ENCODE results near the gene ASTN1.

The ASTN1 gene

DNA sequence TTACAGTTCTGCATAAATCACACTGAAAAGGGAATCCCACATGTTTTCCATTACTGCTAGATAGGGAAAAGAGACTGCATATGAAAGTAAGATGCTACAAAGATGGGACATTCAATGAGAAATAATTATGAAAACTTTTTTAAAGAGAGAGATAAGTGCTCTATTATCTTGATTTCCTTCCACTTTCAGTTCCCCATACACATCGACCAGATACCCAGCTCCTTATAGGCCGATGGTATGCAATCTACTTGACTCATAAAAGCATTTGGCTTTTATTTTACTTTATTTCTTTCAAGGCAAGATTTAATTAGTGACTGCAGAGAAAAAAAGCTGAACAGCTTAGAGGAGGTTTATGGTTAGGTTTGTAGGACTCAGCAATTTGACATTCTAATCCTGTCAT, 19.3 kb upstream of the ASTN1 start:
- WGBS, 2 experiments (ENCODE audit: insufficient coverage in 2 of 2), result no CpG with 5 or more reads among the region's 2 CpGs
- Histone ChIP-seq H3K4me3 (ENCODE audit: extremely low read depth, insufficient read depth, low read length, poor library complexity, severe bottlenecking) (no peak overlapping the region), H3K27ac (ENCODE audit: low read depth, low read length, severe bottlenecking) (no peak overlapping the region), H3K36me3 (ENCODE audit: control insufficient read depth, insufficient read depth, low read length) (no peaks in the 10 kb centered on the region), H3K4me1 (ENCODE audit: control insufficient read depth, insufficient read depth, low read length, poor library complexity, severe bottlenecking) (no peaks in the 10 kb centered on the region), H3K9me3 (ENCODE audit: control insufficient read depth, low read length) (no peaks in the 10 kb centered on the region)

DNA sequence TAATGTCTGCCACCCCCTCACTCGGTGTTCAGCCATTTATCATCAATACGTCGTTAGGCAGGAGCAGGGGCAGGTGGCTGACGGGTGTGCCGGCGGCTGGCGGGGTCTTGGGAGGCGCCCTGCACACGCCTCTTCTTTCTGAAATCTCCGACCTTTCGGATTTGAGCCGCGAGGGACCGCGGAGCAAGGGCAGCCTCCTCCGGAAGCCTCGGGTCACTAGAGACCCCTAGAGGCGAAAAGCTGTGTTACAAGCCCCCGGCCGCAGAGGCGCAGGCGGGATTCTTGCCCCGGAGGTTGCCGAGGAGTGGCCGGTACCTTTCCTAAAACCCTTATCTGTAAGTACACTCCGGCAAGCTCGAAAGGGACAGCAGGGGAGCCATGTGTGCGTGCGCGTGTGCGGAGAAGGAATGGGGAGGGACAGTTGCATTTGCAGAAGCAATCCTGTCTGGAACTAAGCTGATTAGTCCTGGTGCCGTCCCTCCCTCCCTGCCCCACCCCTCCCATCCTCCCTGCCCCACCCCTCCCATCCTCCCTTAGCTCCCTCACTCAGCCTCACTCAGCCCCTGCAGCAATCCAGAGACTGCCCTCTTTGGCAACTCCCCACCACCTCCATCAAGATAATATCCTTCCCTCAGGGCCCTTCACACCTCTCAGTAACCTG, 17.2 kb upstream of the ASTN1 start:
- no peaks in the 10 kb centered on the region for H3K4me1 ChIP-seq (ENCODE audit: control insufficient read depth, insufficient read depth, low read length, poor library complexity, severe bottlenecking)
- H3K36me3 ChIP-seq (ENCODE audit: control insufficient read depth, insufficient read depth, low read length), result no peaks in the 10 kb centered on the region
- no peak overlapping the region for H3K27ac ChIP-seq (ENCODE audit: low read depth, low read length, severe bottlenecking)
- 0% methylated on average over 24 to 25 of the region's 32 CpGs for WGBS, 2 experiments (ENCODE audit: insufficient coverage in 2 of 2)
- H3K9me3 ChIP-seq (ENCODE audit: control insufficient read depth, low read length), result no peaks in the 10 kb centered on the region
- H3K4me3 ChIP-seq (ENCODE audit: extremely low read depth, insufficient read depth, low read length, poor library complexity, severe bottlenecking), result peak overlapping the region; percentile 16

DNA sequence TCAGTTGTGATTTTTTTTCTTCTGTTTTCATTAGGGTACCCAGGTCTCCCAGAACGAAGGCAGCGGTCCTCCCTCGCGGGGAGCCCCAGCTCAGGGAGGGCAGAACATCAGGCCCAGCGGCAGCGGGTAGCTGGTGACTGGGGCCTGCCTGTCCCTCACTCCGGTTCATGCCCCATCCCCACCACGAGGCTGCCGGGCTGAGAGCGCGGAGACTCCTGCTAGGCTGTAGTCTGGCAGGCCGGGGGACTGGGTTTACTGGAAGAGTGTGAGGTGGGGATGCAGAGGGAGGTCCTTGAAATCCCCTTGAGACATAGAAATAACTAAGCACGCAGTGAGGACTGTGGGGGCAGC, 16.7 kb upstream of the ASTN1 start:
- H3K4me1 ChIP-seq (ENCODE audit: control insufficient read depth, insufficient read depth, low read length, poor library complexity, severe bottlenecking), result no peaks in the 10 kb centered on the region
- H3K9me3 ChIP-seq (ENCODE audit: control insufficient read depth, low read length), result no peaks in the 10 kb centered on the region
- no peaks in the 10 kb centered on the region for H3K36me3 ChIP-seq (ENCODE audit: control insufficient read depth, insufficient read depth, low read length)
- H3K27ac ChIP-seq (ENCODE audit: low read depth, low read length, severe bottlenecking), result no peak overlapping the region
- WGBS, 2 experiments (ENCODE audit: insufficient coverage in 2 of 2), result 5 to 7% methylated on average over 3 to 4 of the region's 13 CpGs
- peak overlapping the region; percentile 16 for H3K4me3 ChIP-seq (ENCODE audit: extremely low read depth, insufficient read depth, low read length, poor library complexity, severe bottlenecking)

DNA sequence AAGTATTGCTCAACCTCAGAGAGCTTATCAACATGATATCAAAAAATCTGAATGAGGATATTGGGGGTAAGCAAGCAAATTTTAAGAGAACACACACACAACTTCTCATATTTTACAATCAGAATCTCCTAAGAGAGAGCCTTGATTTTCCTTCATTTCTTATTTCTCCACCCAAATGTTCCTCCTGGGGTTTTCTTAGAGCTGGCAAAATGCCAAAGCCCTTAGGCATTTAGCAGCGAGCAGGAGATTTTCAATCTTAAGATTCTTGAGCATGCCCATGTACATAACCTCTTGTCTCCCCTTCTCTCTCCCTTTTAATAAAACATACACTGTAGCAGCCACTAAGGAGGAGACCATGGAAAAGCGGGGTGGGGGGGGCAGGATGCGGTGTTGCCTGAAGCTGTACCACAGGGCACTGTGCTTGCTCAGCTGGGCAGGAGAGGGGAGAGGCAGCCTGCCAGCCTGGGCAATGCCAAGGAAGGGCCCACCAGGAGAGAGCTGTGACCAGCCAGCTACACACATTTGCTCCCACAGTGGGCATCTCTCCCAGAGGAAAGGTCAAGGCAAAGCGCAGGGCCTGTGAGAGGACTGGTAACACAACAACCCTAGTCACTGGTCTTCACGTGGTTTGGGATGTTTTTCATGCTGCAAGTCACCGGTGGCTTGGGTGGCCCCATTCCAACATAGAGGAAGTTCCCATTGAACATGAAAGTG, 10.6 kb upstream of the ASTN1 start:
- Histone ChIP-seq H3K4me1 (ENCODE audit: control insufficient read depth, insufficient read depth, low read length, poor library complexity, severe bottlenecking) (no peaks in the 10 kb centered on the region), H3K36me3 (ENCODE audit: control insufficient read depth, insufficient read depth, low read length) (no peaks in the 10 kb centered on the region), H3K9me3 (ENCODE audit: control insufficient read depth, low read length) (no peaks in the 10 kb centered on the region), H3K27ac (ENCODE audit: low read depth, low read length, severe bottlenecking) (no peak overlapping the region), H3K4me3 (ENCODE audit: extremely low read depth, insufficient read depth, low read length, poor library complexity, severe bottlenecking) (no peak overlapping the region)
- 75 to 86% methylated on average over 4 of the region's 6 CpGs for WGBS, 2 experiments (ENCODE audit: insufficient coverage in 2 of 2)

DNA sequence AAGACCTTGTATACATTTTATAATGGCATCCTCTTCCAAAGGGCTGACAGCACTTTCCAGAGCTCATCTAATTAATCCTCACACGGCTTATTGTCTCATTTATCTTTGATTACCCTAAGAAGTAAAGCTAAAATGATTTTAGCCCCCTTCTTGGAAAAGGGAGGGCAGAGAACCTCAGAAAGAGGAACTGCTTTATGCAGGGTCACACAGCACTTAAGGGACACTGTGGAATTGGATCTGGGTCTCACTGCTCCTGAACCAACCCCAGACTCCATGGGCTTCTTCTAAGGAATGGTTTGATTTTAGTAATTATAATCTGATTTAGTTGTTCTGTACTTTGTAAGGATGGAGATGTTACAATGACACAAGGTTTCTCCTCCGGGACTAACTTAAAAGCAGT, 9.5 kb upstream of the ASTN1 start:
- no peak overlapping the region for H3K27ac ChIP-seq (ENCODE audit: low read depth, low read length, severe bottlenecking)
- WGBS, 2 experiments (ENCODE audit: insufficient coverage in 2 of 2), result 86 to 100% methylated on average over 1 of the region's 2 CpGs
- no peak overlapping the region for H3K4me3 ChIP-seq (ENCODE audit: extremely low read depth, insufficient read depth, low read length, poor library complexity, severe bottlenecking)
- no peaks in the 10 kb centered on the region for H3K4me1 ChIP-seq (ENCODE audit: control insufficient read depth, insufficient read depth, low read length, poor library complexity, severe bottlenecking)
- no peaks in the 10 kb centered on the region for H3K9me3 ChIP-seq (ENCODE audit: control insufficient read depth, low read length)
- H3K36me3 ChIP-seq (ENCODE audit: control insufficient read depth, insufficient read depth, low read length), result no peaks in the 10 kb centered on the region

DNA sequence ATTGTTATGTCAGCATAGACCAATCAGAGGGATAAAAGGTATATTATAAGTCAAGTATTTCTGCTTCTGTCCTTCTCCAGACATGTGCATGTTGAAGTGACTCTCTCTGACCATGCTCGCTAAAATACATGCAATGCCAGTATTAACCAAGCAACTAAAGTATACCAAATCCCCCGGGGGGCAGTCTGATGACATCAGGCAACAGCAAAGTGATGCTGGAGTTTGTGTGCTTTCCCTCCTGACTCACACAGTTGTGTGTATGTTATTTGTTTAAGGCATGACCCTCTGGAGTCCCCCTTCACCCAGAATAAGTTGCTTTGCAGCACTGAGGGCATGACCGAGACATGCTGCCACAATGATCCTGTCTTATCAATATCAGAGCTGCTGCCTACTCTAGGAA, 8.4 kb upstream of the ASTN1 start:
- no peaks in the 10 kb centered on the region for H3K4me1 ChIP-seq (ENCODE audit: control insufficient read depth, insufficient read depth, low read length, poor library complexity, severe bottlenecking)
- no peaks in the 10 kb centered on the region for H3K36me3 ChIP-seq (ENCODE audit: control insufficient read depth, insufficient read depth, low read length)
- 100% methylated on average over 1 of the region's 3 CpGs for WGBS, 2 experiments (ENCODE audit: insufficient coverage in 2 of 2)
- no peak overlapping the region for H3K27ac ChIP-seq (ENCODE audit: low read depth, low read length, severe bottlenecking)
- no peak overlapping the region for H3K4me3 ChIP-seq (ENCODE audit: extremely low read depth, insufficient read depth, low read length, poor library complexity, severe bottlenecking)
- no peaks in the 10 kb centered on the region for H3K9me3 ChIP-seq (ENCODE audit: control insufficient read depth, low read length)

DNA sequence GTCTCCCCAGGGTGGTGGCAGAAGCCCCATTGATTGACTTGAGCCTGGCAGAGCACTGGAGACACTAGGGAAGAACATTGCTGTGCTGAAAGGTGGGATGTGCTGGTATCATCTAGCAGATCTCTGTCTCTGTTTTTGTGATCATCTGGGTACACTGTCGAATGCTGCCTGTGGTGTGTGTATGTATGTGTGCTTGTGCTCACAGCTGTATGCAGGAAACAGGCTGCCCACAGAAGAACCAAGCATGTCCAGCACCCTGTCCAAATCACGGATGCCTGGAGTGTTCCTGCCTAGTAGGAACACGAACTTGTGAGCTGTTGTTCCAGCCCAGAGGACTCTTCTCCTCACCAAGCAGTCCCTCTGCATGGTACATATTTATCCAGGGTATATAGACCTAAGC, 7.8 kb upstream of the ASTN1 start:
- 38 to 89% methylated on average over 1 to 2 of the region's 3 CpGs for WGBS, 2 experiments (ENCODE audit: insufficient coverage in 2 of 2)
- no peak overlapping the region for H3K4me3 ChIP-seq (ENCODE audit: extremely low read depth, insufficient read depth, low read length, poor library complexity, severe bottlenecking)
- H3K9me3 ChIP-seq (ENCODE audit: control insufficient read depth, low read length), result no peaks in the 10 kb centered on the region
- H3K27ac ChIP-seq (ENCODE audit: low read depth, low read length, severe bottlenecking), result no peak overlapping the region
- no peaks in the 10 kb centered on the region for H3K36me3 ChIP-seq (ENCODE audit: control insufficient read depth, insufficient read depth, low read length)
- no peaks in the 10 kb centered on the region for H3K4me1 ChIP-seq (ENCODE audit: control insufficient read depth, insufficient read depth, low read length, poor library complexity, severe bottlenecking)

DNA sequence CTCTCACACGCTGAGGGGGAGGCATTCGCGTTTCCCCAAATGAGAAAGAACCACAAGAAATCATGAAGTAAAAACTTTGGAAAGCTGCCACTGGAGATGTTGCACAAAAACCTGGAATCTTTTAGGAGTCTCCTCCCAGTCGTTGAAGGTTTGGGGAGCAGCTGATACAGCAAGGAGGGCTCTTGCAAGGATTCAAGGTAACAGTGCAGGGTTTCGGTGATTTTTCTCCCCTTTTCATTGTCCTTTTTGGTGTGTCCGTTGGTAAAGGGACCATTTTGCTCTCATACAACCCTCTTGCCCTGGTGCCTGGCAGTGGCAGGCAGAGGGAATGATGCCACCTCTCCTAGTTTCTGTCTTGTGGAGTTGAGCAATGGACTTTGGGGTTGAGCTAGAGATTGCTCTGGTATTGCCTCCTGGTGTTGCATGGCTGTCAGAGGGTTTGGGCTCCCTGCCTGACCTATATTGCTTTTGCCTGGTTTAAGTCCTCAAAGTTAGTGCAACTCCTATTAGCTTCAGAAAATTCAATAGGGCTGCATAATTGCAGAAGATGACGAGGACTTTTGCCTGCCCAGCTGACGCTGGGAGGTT, 7.1 kb upstream of the ASTN1 start:
- H3K4me3 ChIP-seq (ENCODE audit: extremely low read depth, insufficient read depth, low read length, poor library complexity, severe bottlenecking), result no peak overlapping the region
- H3K9me3 ChIP-seq (ENCODE audit: control insufficient read depth, low read length), result no peaks in the 10 kb centered on the region
- 17 to 27% methylated on average over 5 to 7 of the region's 8 CpGs for WGBS, 2 experiments (ENCODE audit: insufficient coverage in 2 of 2)

DNA sequence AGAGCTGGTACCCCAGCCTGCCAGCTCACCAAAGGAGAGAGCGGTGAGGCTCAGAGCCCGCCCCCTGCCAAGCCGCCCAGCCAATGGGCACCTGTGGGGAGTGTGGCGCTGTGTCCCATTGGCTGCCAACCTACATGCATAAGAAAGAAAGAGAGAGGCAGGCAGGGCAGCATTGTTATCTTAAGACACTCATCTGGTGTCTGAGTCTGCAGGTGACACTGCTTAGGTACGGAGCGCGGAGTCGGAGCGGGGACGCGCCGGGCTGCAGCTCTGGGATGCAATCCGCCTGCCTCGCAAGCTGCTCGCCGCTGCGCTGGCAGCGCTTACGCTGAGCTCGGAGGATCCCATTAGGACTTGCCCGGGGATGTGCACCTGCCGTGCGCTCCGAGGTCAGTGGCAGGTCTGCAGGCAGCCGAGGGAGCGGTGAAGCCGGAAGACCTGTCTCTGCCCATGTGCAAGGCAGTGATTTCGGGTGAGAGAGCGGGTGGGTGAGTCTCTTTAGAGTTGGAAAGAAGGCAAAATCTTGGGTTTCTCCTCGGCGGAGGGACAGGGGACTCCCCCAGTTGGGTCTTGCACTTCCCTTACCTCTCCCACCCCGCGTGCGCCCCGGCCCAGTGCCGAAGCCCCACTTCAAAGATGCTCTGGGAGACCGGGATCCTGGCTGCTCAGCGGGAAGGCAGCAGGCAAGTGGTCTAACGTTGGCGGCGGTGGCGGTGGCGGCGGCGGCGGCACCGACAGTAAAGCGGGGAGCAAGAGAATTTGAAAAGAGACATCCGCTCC, 6.4 kb upstream of the ASTN1 start, which contains the start of gene BRINP2:
TSS of gene BRINP2 (plus strand) at position 203 of the 780 bp plus-strand sequence. CDS start 58,919 bp downstream, outside the sequence.
- Histone ChIP-seq H3K27ac (ENCODE audit: low read depth, low read length, severe bottlenecking) (no peak within 1 kb of the TSS), H3K36me3 (ENCODE audit: control insufficient read depth, insufficient read depth, low read length) (no peaks in the 10 kb centered on the region), H3K9me3 (ENCODE audit: control insufficient read depth, low read length) (no peaks in the 10 kb centered on the region), H3K4me3 (ENCODE audit: extremely low read depth, insufficient read depth, low read length, poor library complexity, severe bottlenecking) (peak within 1 kb of the TSS; percentile 18), H3K4me1 (ENCODE audit: control insufficient read depth, insufficient read depth, low read length, poor library complexity, severe bottlenecking) (no peaks in the 10 kb centered on the region)
- WGBS, 2 experiments (ENCODE audit: insufficient coverage in 2 of 2), result 1 to 2% methylated on average over 41 to 45 of the region's 49 CpGs

More for the DNA sequence above, 7.1 kb upstream of the ASTN1 start:
- Histone ChIP-seq H3K4me1 (ENCODE audit: control insufficient read depth, insufficient read depth, low read length, poor library complexity, severe bottlenecking) (no peaks in the 10 kb centered on the region), H3K36me3 (ENCODE audit: control insufficient read depth, insufficient read depth, low read length) (no peaks in the 10 kb centered on the region), H3K27ac (ENCODE audit: low read depth, low read length, severe bottlenecking) (no peak overlapping the region)

DNA sequence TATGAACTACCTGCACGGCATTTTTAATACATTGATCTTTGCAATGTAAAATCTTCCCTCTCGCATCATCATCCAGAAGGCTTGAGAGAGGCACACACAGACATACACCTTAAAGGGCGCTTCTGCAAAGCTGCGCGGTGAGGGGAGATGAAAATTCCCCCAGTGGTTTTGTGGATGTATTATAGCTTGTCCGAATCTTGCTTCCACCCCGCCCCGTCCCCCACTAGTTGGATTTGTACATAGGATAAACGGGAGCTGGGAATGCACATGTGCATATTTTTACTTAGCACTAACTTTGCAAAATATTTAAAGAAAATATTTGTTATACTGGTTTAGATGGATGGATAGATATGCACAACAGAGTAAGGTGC, 542 bp upstream of the ASTN1 start:
- no peaks in the 10 kb centered on the region for H3K9me3 ChIP-seq (ENCODE audit: control insufficient read depth, low read length)
- WGBS, 2 experiments (ENCODE audit: insufficient coverage in 2 of 2), result 0% methylated on average over 1 of the region's 9 CpGs; no CpG with 5 or more reads in 1 of the 2 experiments
- peak overlapping the region; percentile 31 for H3K4me3 ChIP-seq (ENCODE audit: extremely low read depth, insufficient read depth, low read length, poor library complexity, severe bottlenecking)
- no peaks in the 10 kb centered on the region for H3K4me1 ChIP-seq (ENCODE audit: control insufficient read depth, insufficient read depth, low read length, poor library complexity, severe bottlenecking)
- no peak overlapping the region for H3K27ac ChIP-seq (ENCODE audit: low read depth, low read length, severe bottlenecking)
- no peaks in the 10 kb centered on the region for H3K36me3 ChIP-seq (ENCODE audit: control insufficient read depth, insufficient read depth, low read length)

Measured in mesodermal cell (in vitro differentiated cells).